Measurements from ENCODE around the gene CIAPIN1. TPM values are rescaled to one million over a fixed set of nuclear protein-coding genes. Genes with fewer than 3 reads are reported as not detected.
A peak's percentile ranks its signal among the peaks of the same experiment; 100 is the strongest.

CIAPIN1 gene
- total and polyA plus RNA-seq, 7 donors, result 31.8 to 78.3 (median 59.7) TPM

DNA sequence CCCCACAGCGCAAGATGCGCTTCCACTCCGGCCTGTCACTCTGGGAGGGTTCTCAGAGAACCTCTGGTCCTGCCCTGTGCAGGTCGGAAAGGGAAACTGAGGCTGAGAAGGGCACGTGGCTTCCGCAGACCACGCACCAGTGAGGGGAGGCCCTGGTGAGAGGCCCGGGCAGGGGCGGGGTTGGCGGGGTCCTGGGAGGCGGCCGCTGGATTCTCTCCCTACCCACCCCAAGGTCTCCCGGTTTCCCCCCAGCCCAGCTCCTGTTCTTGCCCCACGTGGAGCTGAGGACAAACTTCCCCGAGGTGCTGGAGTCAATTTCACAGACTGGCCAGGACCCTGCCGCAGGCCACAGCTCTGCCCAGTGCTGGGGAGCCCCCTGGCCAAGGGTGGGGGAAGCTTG lies 31.1 kb downstream of the CIAPIN1 start:
- H3K36me3 ChIP-seq (ENCODE audit: insufficient read depth in 1 of 2, low read depth in 1 of 2), result no peaks in the 10 kb centered on the region
- no peak overlapping the region for H3K27ac ChIP-seq
- TF ChIP-seq, protein P1, sequence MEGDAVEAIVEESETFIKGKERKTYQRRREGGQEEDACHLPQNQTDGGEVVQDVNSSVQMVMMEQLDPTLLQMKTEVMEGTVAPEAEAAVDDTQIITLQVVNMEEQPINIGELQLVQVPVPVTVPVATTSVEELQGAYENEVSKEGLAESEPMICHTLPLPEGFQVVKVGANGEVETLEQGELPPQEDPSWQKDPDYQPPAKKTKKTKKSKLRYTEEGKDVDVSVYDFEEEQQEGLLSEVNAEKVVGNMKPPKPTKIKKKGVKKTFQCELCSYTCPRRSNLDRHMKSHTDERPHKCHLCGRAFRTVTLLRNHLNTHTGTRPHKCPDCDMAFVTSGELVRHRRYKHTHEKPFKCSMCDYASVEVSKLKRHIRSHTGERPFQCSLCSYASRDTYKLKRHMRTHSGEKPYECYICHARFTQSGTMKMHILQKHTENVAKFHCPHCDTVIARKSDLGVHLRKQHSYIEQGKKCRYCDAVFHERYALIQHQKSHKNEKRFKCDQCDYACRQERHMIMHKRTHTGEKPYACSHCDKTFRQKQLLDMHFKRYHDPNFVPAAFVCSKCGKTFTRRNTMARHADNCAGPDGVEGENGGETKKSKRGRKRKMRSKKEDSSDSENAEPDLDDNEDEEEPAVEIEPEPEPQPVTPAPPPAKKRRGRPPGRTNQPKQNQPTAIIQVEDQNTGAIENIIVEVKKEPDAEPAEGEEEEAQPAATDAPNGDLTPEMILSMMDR (IDR thresholded peaks at IDR 0.05), result no peak
- intact Hi-C loops (cut with DNase I), result loop anchor here (5.0 to 10.0 kb wide), 2 partner anchors 101 to 331 kb away; no protein-coding TSS in a partner anchor
- H3K9me3 ChIP-seq, result no peaks in the 10 kb centered on the region
- 81 to 84% (median 83%) methylated on average over 15 to 16 of the region's 16 CpGs for WGBS, 3 donors
- H3K27me3 ChIP-seq (ENCODE audit: insufficient read depth in 3 of 3, low read length in 2 of 3), result peaks cover 0 to 4% (median 0%) of the 10 kb centered on the region in 3 donors
- DNase-seq (no peak), ATAC-seq (peak in 2 of 4 donors; percentile 9 to 25)
- H3K4me1 ChIP-seq, result peaks cover 8% of the 10 kb centered on the region
- H3K4me3 ChIP-seq, result no peak overlapping the region

GRCh38 chr16:57413733-57414132 lies 33.5 kb downstream of the CIAPIN1 start:
- intact Hi-C loops (cut with DNase I), result loop anchor here in 1 of 2 donors (10.0 kb wide), 1 partner anchor 329 kb away; no protein-coding TSS in a partner anchor
- H3K36me3 ChIP-seq (ENCODE audit: insufficient read depth in 1 of 2, low read depth in 1 of 2), result no peaks in the 10 kb centered on the region
- ATAC-seq, result no peak
- no peak overlapping the region for H3K27ac ChIP-seq
- H3K4me3 ChIP-seq, result no peak overlapping the region
- WGBS, 3 donors, result 65 to 82% (median 74%) methylated on average over 7 of the region's 7 CpGs
- peaks cover 7% of the 10 kb centered on the region for H3K4me1 ChIP-seq
- peaks cover 0 to 5% (median 0%) of the 10 kb centered on the region in 3 donors for H3K27me3 ChIP-seq (ENCODE audit: insufficient read depth in 3 of 3, low read length in 2 of 3)
- H3K9me3 ChIP-seq, result no peaks in the 10 kb centered on the region
- TF ChIP-seq, protein P1 (IDR thresholded peaks at IDR 0.05), result no peak
- no peak for DNase-seq

DNA sequence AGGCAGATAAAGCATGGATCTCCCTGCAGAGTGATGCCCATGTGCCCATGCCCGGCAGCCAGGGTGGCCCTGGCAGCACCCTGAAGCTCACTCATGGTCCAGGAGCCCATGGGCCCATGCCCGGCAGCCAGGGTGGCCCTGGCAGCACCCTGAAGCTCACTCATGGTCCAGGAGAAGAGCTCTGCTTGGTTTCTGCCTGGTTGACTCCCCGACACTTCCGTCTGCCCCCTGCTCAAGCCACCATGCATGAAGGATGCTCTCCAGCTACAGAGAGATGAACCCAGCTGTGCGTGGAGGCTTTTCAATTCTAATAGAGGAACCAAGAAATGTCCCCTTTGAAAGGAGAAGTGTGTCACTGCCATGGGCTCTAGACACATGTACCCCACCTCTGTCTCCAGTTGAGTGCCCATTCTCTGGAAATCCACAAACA lies 33.9 kb downstream of the CIAPIN1 start:
- ATAC-seq (no peak), DNase-seq (no peak)
- TF ChIP-seq, protein P1 (IDR thresholded peaks at IDR 0.05), result no peak
- WGBS, 3 donors, result 76 to 93% (median 88%) methylated on average over 5 of the region's 5 CpGs
- Histone ChIP-seq H3K36me3 (ENCODE audit: insufficient read depth in 1 of 2, low read depth in 1 of 2) (no peaks in the 10 kb centered on the region), H3K4me1 (peaks cover 4% of the 10 kb centered on the region), H3K27me3 (ENCODE audit: insufficient read depth in 3 of 3, low read length in 2 of 3) (peaks cover 0 to 5% (median 0%) of the 10 kb centered on the region in 3 donors), H3K4me3 (no peak overlapping the region), H3K9me3 (no peaks in the 10 kb centered on the region), H3K27ac (no peak overlapping the region)
- intact Hi-C loops (cut with DNase I), result loop anchor here in 1 of 2 donors (10.0 kb wide), 1 partner anchor 329 kb away; no protein-coding TSS in a partner anchor

DNA sequence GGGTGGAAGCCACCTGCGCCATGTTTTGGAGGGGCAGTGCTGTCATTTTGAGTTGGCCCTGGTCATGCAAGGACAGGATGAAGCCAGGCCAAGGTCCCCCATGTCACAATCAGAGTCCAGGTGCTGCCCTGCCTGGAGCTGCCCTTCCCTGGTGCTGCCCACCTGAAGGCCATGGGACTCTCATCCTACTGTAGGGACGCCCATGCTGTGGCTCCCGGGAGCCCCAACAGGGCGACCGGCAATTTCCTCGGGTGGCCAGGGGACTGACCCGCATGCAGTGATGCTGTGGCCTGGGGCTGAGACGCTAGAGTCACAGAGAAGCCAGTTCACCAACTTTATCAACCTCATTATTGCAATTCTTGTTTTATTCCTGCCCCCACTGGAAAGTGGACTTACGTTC lies 34.6 kb downstream of the CIAPIN1 start:
- Histone ChIP-seq H3K27ac (no peak overlapping the region), H3K4me3 (no peak overlapping the region), H3K27me3 (ENCODE audit: insufficient read depth in 3 of 3, low read length in 2 of 3) (peaks cover 0 to 9% (median 0%) of the 10 kb centered on the region in 3 donors), H3K9me3 (no peaks in the 10 kb centered on the region), H3K36me3 (ENCODE audit: insufficient read depth in 1 of 2, low read depth in 1 of 2) (no peaks in the 10 kb centered on the region), H3K4me1 (peaks cover 4% of the 10 kb centered on the region)
- intact Hi-C loops (cut with DNase I), result loop anchor here in 1 of 2 donors (10.0 kb wide), 1 partner anchor 328 kb away; no protein-coding TSS in a partner anchor
- ATAC-seq (no peak), DNase-seq (no peak)
- TF ChIP-seq, protein P1 (IDR thresholded peaks at IDR 0.05), result no peak
- WGBS, 3 donors, result 92 to 97% (median 94%) methylated on average over 9 of the region's 9 CpGs

Data from psoas muscle (tissue), 8 donors.